HEK293 (cell line): ENCODE measurements around the gene UNCX.

ENCODE experiments used
- CTCF ChIA-PET: fragments of 350-600 bp; formaldehyde crosslinking; extraction: SDS; loops from one replicate; lab custom pipeline; 2021; ENCODE audit warnings: antibody characterized with exemption; lab: Yijun Ruan, JAX
- POLR2A ChIA-PET: fragments of 300-600 bp; formaldehyde crosslinking; extraction: SDS; loops from one replicate; lab custom pipeline; 2020; ENCODE audit warnings: antibody characterized with exemption, inconsistent platforms; lab: Yijun Ruan, JAX
- H3K27ac ChIP-seq: fragments of 200-500 bp; sonication (Bioruptor generic); 2 replicates; pipeline ENCODE4 v1.5.1; 2014; ENCODE audit warnings: low read depth, low read length, control low read depth, inconsistent platforms; ENCODE audit errors: extremely low read depth
- H3K36me3 ChIP-seq, 2 experiments: fragments of 200-500 bp in 1 of 2; sonication (Bioruptor generic) in 1 of 2; 1 replicate in 1 of 2; 2 replicates in 1 of 2; pipeline ENCODE4 v1.5.1; 2014 to 2017; ENCODE audit warnings: inconsistent platforms in 2 of 2, low read length in 2 of 2; ENCODE audit not compliant: control insufficient read depth in 2 of 2, insufficient read depth in 1 of 2
- H3K4me1 ChIP-seq: fragments of 200-500 bp; sonication (Bioruptor generic); 2 replicates; pipeline ENCODE4 v1.5.1; 2014; ENCODE audit warnings: mild to moderate bottlenecking, low read length, inconsistent platforms; ENCODE audit not compliant: control insufficient read depth, insufficient read depth
- H3K4me3 ChIP-seq: 2 replicates; pipeline ENCODE4 v1.5.1; 2011; ENCODE audit warnings: low read depth, mild to moderate bottlenecking, control low read depth, low read length, moderate library complexity
- H3K9me3 ChIP-seq: fragments of 200-500 bp; sonication (Bioruptor generic); 2 replicates; pipeline ENCODE4 v1.5.1; 2014; ENCODE audit warnings: low read depth, low read length, inconsistent platforms; ENCODE audit not compliant: control insufficient read depth, insufficient read depth
- BCL11A ChIP-seq: fragments of 450-650 bp; formaldehyde crosslinking; IDR thresholded peaks from 2 replicates; pipeline ENCODE4 v1.5.1; 2016; ENCODE audit warnings: low read depth, missing biosample characterization, missing genetic modification characterization
- GLI2 ChIP-seq: fragments of 450-650 bp; formaldehyde crosslinking; IDR thresholded peaks from 2 replicates; pipeline ENCODE4; 2017; ENCODE audit warnings: missing biosample characterization, missing genetic modification characterization, low read depth, borderline replicate concordance
- HOXA7 ChIP-seq: sonication (generic); formaldehyde crosslinking; IDR thresholded peaks from 2 replicates; pipeline ENCODE4 v1.8.1; 2022; ENCODE audit warnings: missing genetic modification reagents, borderline replicate concordance
- SALL2 ChIP-seq: fragments of 450-650 bp; formaldehyde crosslinking; IDR thresholded peaks from 2 replicates; pipeline ENCODE4 v1.5.0; 2017; ENCODE audit warnings: missing biosample characterization, mild to moderate bottlenecking, missing genetic modification characterization, borderline replicate concordance
- TCF7L2 ChIP-seq: IDR thresholded peaks from 2 replicates; pipeline ENCODE4 v1.6.1; 2011; ENCODE audit warnings: low read depth, mild to moderate bottlenecking, inconsistent platforms, low read length, moderate library complexity, borderline replicate concordance
- ZBTB17 ChIP-seq: fragments of 450-650 bp; formaldehyde crosslinking; IDR thresholded peaks from 2 replicates; pipeline ENCODE4 v1.5.1; 2016; ENCODE audit warnings: missing biosample characterization, missing genetic modification characterization
- ZNF292 ChIP-seq: fragments of 450-650 bp; formaldehyde crosslinking; IDR thresholded peaks from 2 replicates; pipeline ENCODE4 v1.5.1; 2016; ENCODE audit warnings: low read depth, missing biosample characterization, missing genetic modification characterization, borderline replicate concordance
- ZNF335 ChIP-seq: fragments of 450-650 bp; formaldehyde crosslinking; conservative IDR thresholded peaks from 2 replicates; pipeline ENCODE4 v1.5.1; 2016; ENCODE audit warnings: missing biosample characterization, missing genetic modification characterization
- ZNF391 ChIP-seq: fragments of 450-650 bp; formaldehyde crosslinking; IDR thresholded peaks from 2 replicates; pipeline ENCODE4 v1.5.1; 2016; ENCODE audit warnings: low read depth, missing biosample characterization, missing genetic modification characterization, borderline replicate concordance
- ZNF560 ChIP-seq: fragments of 450-650 bp; formaldehyde crosslinking; IDR thresholded peaks from 2 replicates; pipeline ENCODE4 v1.5.1; 2017; ENCODE audit warnings: missing biosample characterization, missing genetic modification characterization, borderline replicate concordance
- ZNF585B ChIP-seq: fragments of 450-650 bp; formaldehyde crosslinking; IDR thresholded peaks from 2 replicates; pipeline ENCODE4 v1.5.1; 2016; ENCODE audit warnings: missing biosample characterization, missing genetic modification characterization
- ZNF623 ChIP-seq: fragments of 450-650 bp; formaldehyde crosslinking; IDR thresholded peaks from 2 replicates; pipeline ENCODE4 v1.5.1; 2016; ENCODE audit warnings: missing biosample characterization, missing genetic modification characterization
- ZNF670 ChIP-seq: fragments of 450-650 bp; formaldehyde crosslinking; IDR thresholded peaks from 2 replicates; pipeline ENCODE4 v1.5.1; 2016; ENCODE audit warnings: missing biosample characterization, missing genetic modification characterization, low read depth
- ZNF701 ChIP-seq: fragments of 450-650 bp; formaldehyde crosslinking; IDR thresholded peaks from 2 replicates; pipeline ENCODE4 v1.5.1; 2016; ENCODE audit warnings: missing biosample characterization, missing genetic modification characterization
- ZNF785 ChIP-seq: fragments of 450-650 bp; formaldehyde crosslinking; IDR thresholded peaks from 2 replicates; pipeline ENCODE4 v1.5.1; 2016; ENCODE audit warnings: missing biosample characterization, missing genetic modification characterization
- TF ChIP-seq, protein P1 (sequence below): fragments of 450-650 bp; formaldehyde crosslinking; IDR thresholded peaks from 2 replicates; pipeline ENCODE4 v1.5.1; 2016; ENCODE audit warnings: missing biosample characterization, missing genetic modification characterization, low read depth
- TF ChIP-seq, protein P2 (sequence below): fragments of 450-650 bp; formaldehyde crosslinking; IDR thresholded peaks from 2 replicates; pipeline ENCODE4 v1.5.1; 2016; ENCODE audit warnings: missing biosample characterization, missing genetic modification characterization
- TF ChIP-seq, protein P3 (sequence below): fragments of 450-650 bp; formaldehyde crosslinking; IDR thresholded peaks from 2 replicates; pipeline ENCODE4 v1.5.1; 2016; ENCODE audit warnings: missing biosample characterization, missing genetic modification characterization
- TF ChIP-seq, protein P4 (sequence below): fragments of 450-650 bp; formaldehyde crosslinking; IDR thresholded peaks from 2 replicates; pipeline ENCODE4 v1.5.1; 2016; ENCODE audit warnings: missing biosample characterization, missing genetic modification characterization, borderline replicate concordance

The UNCX gene

DNA sequence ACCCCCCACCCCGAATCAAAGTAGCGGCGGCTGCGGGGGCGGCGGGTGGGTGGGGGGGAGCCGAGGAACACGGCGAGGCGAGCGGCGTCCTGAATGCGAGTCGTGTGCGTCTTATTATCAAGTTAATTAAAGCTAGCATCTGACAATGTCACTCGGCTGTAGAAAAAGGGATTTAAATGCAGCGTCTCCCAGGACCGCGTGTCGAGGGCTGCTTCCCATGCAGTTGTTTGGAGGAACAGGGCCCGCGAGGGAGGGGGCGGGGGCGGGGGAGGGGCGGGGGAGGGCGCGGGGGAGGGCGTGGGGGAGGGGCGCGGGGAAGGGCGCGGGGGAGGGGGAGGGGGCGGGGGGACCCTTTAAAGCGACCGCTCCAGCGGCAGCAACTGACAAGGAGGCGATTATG is 2.7 kb upstream of the UNCX start (continued):
- TF ChIP-seq ZNF391 (tag by site-specific recombination) (no peak), ZNF701 (tag by site-specific recombination) (no peak), GLI2 (no peak), ZNF670 (tag by site-specific recombination) (no peak)
- TF ChIP-seq, protein P1, sequence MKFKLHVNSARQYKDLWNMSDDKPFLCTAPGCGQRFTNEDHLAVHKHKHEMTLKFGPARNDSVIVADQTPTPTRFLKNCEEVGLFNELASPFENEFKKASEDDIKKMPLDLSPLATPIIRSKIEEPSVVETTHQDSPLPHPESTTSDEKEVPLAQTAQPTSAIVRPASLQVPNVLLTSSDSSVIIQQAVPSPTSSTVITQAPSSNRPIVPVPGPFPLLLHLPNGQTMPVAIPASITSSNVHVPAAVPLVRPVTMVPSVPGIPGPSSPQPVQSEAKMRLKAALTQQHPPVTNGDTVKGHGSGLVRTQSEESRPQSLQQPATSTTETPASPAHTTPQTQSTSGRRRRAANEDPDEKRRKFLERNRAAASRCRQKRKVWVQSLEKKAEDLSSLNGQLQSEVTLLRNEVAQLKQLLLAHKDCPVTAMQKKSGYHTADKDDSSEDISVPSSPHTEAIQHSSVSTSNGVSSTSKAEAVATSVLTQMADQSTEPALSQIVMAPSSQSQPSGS (tag by site-specific recombination), result no peak
- TF ChIP-seq, protein P2, sequence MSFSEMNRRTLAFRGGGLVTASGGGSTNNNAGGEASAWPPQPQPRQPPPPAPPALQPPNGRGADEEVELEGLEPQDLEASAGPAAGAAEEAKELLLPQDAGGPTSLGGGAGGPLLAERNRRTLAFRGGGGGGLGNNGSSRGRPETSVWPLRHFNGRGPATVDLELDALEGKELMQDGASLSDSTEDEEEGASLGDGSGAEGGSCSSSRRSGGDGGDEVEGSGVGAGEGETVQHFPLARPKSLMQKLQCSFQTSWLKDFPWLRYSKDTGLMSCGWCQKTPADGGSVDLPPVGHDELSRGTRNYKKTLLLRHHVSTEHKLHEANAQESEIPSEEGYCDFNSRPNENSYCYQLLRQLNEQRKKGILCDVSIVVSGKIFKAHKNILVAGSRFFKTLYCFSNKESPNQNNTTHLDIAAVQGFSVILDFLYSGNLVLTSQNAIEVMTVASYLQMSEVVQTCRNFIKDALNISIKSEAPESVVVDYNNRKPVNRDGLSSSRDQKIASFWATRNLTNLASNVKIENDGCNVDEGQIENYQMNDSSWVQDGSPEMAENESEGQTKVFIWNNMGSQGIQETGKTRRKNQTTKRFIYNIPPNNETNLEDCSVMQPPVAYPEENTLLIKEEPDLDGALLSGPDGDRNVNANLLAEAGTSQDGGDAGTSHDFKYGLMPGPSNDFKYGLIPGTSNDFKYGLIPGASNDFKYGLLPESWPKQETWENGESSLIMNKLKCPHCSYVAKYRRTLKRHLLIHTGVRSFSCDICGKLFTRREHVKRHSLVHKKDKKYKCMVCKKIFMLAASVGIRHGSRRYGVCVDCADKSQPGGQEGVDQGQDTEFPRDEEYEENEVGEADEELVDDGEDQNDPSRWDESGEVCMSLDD, result no peak

DNA sequence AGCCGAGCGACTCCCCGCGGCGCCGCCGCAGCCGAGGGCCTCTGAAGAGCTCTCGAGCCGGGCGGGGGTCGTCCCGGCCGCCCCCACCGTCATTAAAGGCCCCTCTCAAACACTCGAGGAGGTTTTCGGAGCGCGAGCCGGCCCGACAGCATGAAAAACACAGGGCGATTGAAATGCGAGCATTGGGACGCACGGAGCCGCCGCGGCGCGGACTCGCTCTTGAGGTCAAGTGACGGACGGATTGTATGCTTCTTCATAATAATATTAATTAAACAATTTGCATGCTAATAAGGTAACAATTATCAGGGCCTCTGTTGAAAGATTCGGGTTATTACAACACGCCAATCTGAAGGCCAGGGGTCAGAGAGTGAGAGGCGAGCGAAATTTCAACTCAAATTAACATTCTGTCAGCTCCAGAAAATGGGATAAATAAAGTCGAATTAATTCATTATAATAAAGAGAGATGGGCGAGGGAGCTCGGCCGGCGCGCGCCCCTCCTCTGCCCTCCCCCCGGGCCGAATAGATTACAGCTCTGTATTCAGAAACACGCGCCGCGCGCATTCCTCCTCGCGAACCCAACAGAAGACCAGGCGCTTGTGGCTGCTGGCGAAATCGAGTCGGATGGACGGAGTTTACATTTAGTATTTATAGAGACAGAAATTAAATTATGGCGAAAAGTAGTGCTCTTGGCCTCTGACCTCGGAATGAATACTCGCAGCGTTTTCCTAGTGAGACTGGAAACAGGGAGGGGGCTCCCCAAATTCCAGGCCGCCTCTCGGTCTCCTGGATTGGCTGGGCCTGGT is 2.1 kb upstream of the UNCX start:
- ChIA-PET POLR2A (no interaction called here), CTCF (interaction anchor here (0.8 kb wide), 1 partner anchor 182 kb away, joined by 3 read pairs; no protein-coding TSS in a partner anchor)
- Histone ChIP-seq H3K4me3 (no peak overlapping the region), H3K4me1 (no peaks in the 10 kb centered on the region), H3K27ac (no peak overlapping the region), H3K36me3 (no peaks in the 10 kb centered on the region), H3K9me3 (no peaks in the 10 kb centered on the region)
- TF ChIP-seq, protein P3, sequence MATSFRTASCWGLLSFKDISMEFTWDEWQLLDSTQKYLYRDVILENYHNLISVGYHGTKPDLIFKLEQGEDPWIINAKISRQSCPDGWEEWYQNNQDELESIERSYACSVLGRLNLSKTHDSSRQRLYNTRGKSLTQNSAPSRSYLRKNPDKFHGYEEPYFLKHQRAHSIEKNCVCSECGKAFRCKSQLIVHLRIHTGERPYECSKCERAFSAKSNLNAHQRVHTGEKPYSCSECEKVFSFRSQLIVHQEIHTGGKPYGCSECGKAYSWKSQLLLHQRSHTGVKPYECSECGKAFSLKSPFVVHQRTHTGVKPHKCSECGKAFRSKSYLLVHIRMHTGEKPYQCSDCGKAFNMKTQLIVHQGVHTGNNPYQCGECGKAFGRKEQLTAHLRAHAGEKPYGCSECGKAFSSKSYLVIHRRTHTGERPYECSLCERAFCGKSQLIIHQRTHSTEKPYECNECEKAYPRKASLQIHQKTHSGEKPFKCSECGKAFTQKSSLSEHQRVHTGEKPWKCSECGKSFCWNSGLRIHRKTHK, result no peak
- TF ChIP-seq, protein P4, sequence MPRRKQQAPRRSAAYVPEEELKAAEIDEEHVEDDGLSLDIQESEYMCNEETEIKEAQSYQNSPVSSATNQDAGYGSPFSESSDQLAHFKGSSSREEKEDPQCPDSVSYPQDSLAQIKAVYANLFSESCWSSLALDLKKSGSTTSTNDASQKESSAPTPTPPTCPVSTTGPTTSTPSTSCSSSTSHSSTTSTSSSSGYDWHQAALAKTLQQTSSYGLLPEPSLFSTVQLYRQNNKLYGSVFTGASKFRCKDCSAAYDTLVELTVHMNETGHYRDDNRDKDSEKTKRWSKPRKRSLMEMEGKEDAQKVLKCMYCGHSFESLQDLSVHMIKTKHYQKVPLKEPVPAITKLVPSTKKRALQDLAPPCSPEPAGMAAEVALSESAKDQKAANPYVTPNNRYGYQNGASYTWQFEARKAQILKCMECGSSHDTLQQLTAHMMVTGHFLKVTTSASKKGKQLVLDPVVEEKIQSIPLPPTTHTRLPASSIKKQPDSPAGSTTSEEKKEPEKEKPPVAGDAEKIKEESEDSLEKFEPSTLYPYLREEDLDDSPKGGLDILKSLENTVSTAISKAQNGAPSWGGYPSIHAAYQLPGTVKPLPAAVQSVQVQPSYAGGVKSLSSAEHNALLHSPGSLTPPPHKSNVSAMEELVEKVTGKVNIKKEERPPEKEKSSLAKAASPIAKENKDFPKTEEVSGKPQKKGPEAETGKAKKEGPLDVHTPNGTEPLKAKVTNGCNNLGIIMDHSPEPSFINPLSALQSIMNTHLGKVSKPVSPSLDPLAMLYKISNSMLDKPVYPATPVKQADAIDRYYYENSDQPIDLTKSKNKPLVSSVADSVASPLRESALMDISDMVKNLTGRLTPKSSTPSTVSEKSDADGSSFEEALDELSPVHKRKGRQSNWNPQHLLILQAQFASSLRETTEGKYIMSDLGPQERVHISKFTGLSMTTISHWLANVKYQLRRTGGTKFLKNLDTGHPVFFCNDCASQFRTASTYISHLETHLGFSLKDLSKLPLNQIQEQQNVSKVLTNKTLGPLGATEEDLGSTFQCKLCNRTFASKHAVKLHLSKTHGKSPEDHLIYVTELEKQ (tag by site-specific recombination), result no peak
- no peak for TF ChIP-seq ZBTB17
- TF ChIP-seq ZNF335 (tag by site-specific recombination), result no peak
- no peak for TF ChIP-seq BCL11A (tag by site-specific recombination)
- no peak for TF ChIP-seq ZNF585B
- TF ChIP-seq ZNF785 (tag by site-specific recombination), result no peak
- TF ChIP-seq SALL2 (tag by site-specific recombination), result no peak
- no peak for TF ChIP-seq ZNF560 (tag by site-specific recombination)
- TF ChIP-seq ZNF292, result no peak
- TF ChIP-seq TCF7L2, result no peak
- TF ChIP-seq ZNF623 (tag by site-specific recombination), result no peak
- TF ChIP-seq HOXA7 (CRISPR knock-in tag), result no peak
